GM10248 (cell line): ENCODE data around the gene PGM2L1.

ENCODE experiments used
- CTCF ChIA-PET: fragments of 300-600 bp; sonication (Branson Sonifier 250); formaldehyde crosslinking; extraction: SDS; loops from one replicate; lab custom pipeline; 2021; ENCODE audit warnings: antibody characterized with exemption; lab: Yijun Ruan, JAX
- POLR2A ChIA-PET: fragments of 350-650 bp; sonication (Branson Sonifier 250); formaldehyde crosslinking; extraction: SDS; loops from one replicate; lab custom pipeline; 2020; ENCODE audit warnings: antibody characterized with exemption; lab: Yijun Ruan, JAX
- DNase-seq: peaks from one replicate; pipeline ENCODE4 v3.0.0; 2012; ENCODE audit errors: extremely low spot score
- TF ChIP-seq, protein P1 (sequence below): IDR thresholded peaks from 2 replicates; pipeline ENCODE4 v1.5.1; 2012; ENCODE audit warnings: mild to moderate bottlenecking, low read depth; ENCODE audit errors: extremely low read depth, missing control alignments, control extremely low read depth

The PGM2L1 gene

GRCh38 chr11:74306435-74307175 is 91.6 kb downstream of the PGM2L1 start:
- POLR2A ChIA-PET: no interaction called here
- no peak for DNase-seq
- CTCF ChIA-PET: interaction anchor here (1.5 kb wide), 1 partner anchor 83 kb away, joined by 3 read pairs; no protein-coding TSS in a partner anchor
- TF ChIP-seq, protein P1, sequence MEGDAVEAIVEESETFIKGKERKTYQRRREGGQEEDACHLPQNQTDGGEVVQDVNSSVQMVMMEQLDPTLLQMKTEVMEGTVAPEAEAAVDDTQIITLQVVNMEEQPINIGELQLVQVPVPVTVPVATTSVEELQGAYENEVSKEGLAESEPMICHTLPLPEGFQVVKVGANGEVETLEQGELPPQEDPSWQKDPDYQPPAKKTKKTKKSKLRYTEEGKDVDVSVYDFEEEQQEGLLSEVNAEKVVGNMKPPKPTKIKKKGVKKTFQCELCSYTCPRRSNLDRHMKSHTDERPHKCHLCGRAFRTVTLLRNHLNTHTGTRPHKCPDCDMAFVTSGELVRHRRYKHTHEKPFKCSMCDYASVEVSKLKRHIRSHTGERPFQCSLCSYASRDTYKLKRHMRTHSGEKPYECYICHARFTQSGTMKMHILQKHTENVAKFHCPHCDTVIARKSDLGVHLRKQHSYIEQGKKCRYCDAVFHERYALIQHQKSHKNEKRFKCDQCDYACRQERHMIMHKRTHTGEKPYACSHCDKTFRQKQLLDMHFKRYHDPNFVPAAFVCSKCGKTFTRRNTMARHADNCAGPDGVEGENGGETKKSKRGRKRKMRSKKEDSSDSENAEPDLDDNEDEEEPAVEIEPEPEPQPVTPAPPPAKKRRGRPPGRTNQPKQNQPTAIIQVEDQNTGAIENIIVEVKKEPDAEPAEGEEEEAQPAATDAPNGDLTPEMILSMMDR: no peak

- CTCF ChIA-PET: interaction anchor here (1.5 to 2.0 kb wide), 2 partner anchors 11 to 25 kb away, joined by 3 to 6 read pairs; no protein-coding TSS in a partner anchor
- POLR2A ChIA-PET: no interaction called here
- TF ChIP-seq, protein P1: no peak
- DNase-seq: no peak
Measured at GRCh38 chr11:74299015-74299414, 99.2 kb downstream of the PGM2L1 start.

- POLR2A ChIA-PET: no interaction called here
- CTCF ChIA-PET: interaction anchor here (1.0 to 1.5 kb wide), 2 partner anchors 12 to 24 kb away, joined by 3 to 4 read pairs; no protein-coding TSS in a partner anchor
- DNase-seq: no peak
- TF ChIP-seq, protein P1: no peak
Measured at GRCh38 chr11:74297484-74297883, 100.7 kb downstream of the PGM2L1 start.

- ChIA-PET POLR2A (interaction anchor here (0.6 kb wide), 1 partner anchor 1043 kb away, joined by 3 read pairs; no protein-coding TSS in a partner anchor), CTCF (no interaction called here)
- DNase-seq: no peak
- TF ChIP-seq, protein P1: no peak
Measured at GRCh38 chr11:74288911-74289310, 109.3 kb downstream of the PGM2L1 start.

DNA sequence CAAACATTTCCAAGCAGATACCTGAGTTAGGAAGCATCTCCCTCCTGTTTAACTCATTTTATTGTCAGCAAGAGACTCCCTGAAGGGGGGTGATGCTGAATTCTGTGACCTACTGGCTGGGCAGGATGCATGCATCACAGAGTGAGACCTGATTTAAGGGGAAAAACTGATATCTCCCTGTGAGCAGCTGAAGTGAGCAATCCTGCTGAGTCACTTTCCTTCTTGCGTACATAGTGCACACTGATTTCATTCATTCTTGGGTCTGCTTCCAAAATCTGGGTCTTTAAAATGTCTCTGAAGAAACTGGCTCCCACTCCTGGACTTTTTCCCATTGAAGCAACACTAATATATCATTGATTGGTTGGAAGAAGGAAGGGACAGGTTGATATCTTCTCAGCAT is 110.1 kb downstream of the PGM2L1 start:
- CTCF ChIA-PET: no interaction called here
- POLR2A ChIA-PET: no interaction called here
- no peak for DNase-seq
- TF ChIP-seq, protein P1: no peak

GRCh38 chr11:74284466-74284865 is 113.8 kb downstream of the PGM2L1 start:
- ChIA-PET POLR2A (no interaction called here), CTCF (interaction anchor here (1.4 kb wide), 1 partner anchor 165 kb away, joined by 4 read pairs; no protein-coding TSS in a partner anchor)
- DNase-seq: no peak
- TF ChIP-seq, protein P1: no peak
